SK-N-SH (cell line): ENCODE measurements around the gene NDRG2.

Experiments
- CTCF ChIP-seq: fragments of 200-600 bp; sonication (generic); IDR thresholded peaks from 2 replicates; pipeline ENCODE4 v1.6.1; 2017; ENCODE audit warnings: antibody characterized with exemption, mild to moderate bottlenecking, moderate library complexity
- EP300 ChIP-seq, 2 experiments: IDR thresholded peaks; 2 replicates each; pipeline versions ENCODE4 v1.4.0 to v1.6.1; 2012; ENCODE audit warnings: borderline replicate concordance in 1 of 2, low read depth in 1 of 2, low read length in 1 of 2
- EZH2phosphoT487 ChIP-seq: fragments of 200-600 bp; sonication (generic); IDR thresholded peaks from 2 replicates; pipeline ENCODE4 v1.6.1; 2017; ENCODE audit warnings: low read depth, mixed run types, mild to moderate bottlenecking, antibody characterized with exemption, moderate library complexity, borderline replicate concordance
- FOSL2 ChIP-seq: IDR thresholded peaks from 2 replicates; pipeline ENCODE4 v1.4.0; 2012; ENCODE audit warnings: low read depth, mild to moderate bottlenecking, moderate library complexity, borderline replicate concordance
- MXI1 ChIP-seq: IDR thresholded peaks from 2 replicates; pipeline ENCODE4 v1.6.1; 2012; ENCODE audit warnings: mild to moderate bottlenecking, low read depth, low read length, improper control_type of control experiment
- RXRA ChIP-seq: IDR thresholded peaks from 2 replicates; pipeline ENCODE4 v1.4.0; 2012; ENCODE audit warnings: low read depth, mild to moderate bottlenecking, borderline replicate concordance
- USF1 ChIP-seq: IDR thresholded peaks from 2 replicates; pipeline ENCODE4 v1.4.0; 2012; ENCODE audit warnings: low read depth, borderline replicate concordance

GRCh38 chr14:20997564-20997963, 27.3 kb downstream of the NDRG2 start:
- TF ChIP-seq MXI1 (no peak), FOSL2 (no peak), USF1 (no peak), CTCF (no peak), RXRA (no peak), EP300 (IDR thresholded peaks at IDR 0.05; ENCODE audit: borderline replicate concordance in 1 of 2, low read depth in 1 of 2, low read length in 1 of 2) (no peak), EZH2phosphoT487 (no peak)
